Keratinocyte (primary cell): Measurements from ENCODE around the gene MCF2L2. TPM values are rescaled to one million over a fixed set of nuclear protein-coding genes. Genes with fewer than 3 reads are reported as not detected.

ENCODE experiments used
- DNase-seq: peaks from one replicate; pipeline ENCODE4 v3.0.0-alpha.2; 2011; ENCODE audit warnings: low read depth, missing footprints, low spot score
- FAIRE-seq: peaks from 2 replicates; lab custom pipeline; 2011; peaks lifted over from hg19 to GRCh38; lab: Jason Lieb, UNC
- H2AFZ ChIP-seq: 2 replicates; pipeline ENCODE4 v1.6.0; 2012; ENCODE audit warnings: low read length, control low read depth, inconsistent platforms; ENCODE audit not compliant: control insufficient read depth
- H3K27ac ChIP-seq: 2 replicates; pipeline ENCODE4 v1.5.1; 2011; ENCODE audit warnings: low read length; ENCODE audit not compliant: control insufficient read depth, insufficient read depth
- H3K27me3 ChIP-seq: 3 replicates; pipeline ENCODE4 v1.6.0; 2011; ENCODE audit warnings: low read length; ENCODE audit not compliant: control insufficient read depth, insufficient read depth; ENCODE audit errors: extremely low read depth
- H3K36me3 ChIP-seq, 2 experiments: 2 replicates in 1 of 2; 3 replicates in 1 of 2; pipeline ENCODE4 v1.5.1; 2011; ENCODE audit warnings: low read length in 2 of 2, mild to moderate bottlenecking in 1 of 2; ENCODE audit not compliant: control insufficient read depth in 2 of 2, insufficient read depth in 2 of 2; ENCODE audit errors: extremely low read depth in 1 of 2
- H3K4me1 ChIP-seq: 3 replicates; pipeline ENCODE4 v1.5.1; 2011; ENCODE audit warnings: low read length; ENCODE audit not compliant: control insufficient read depth, insufficient read depth; ENCODE audit errors: extremely low read depth
- H3K4me2 ChIP-seq: 3 replicates; pipeline ENCODE4 v1.6.0; 2011; ENCODE audit warnings: low read depth, low read length; ENCODE audit not compliant: control insufficient read depth, insufficient read depth; ENCODE audit errors: extremely low read depth
- H3K4me3 ChIP-seq, 3 experiments: fragments of 200-600 bp in 1 of 3; sonication (generic) in 1 of 3; 2 replicates in 2 of 3; 3 replicates in 1 of 3; pipeline ENCODE4 v1.5.1; 2011 to 2016; ENCODE audit warnings: low read length in 3 of 3, mild to moderate bottlenecking in 3 of 3, control low read depth in 2 of 3, inconsistent platforms in 1 of 3, low read depth in 1 of 3, mixed read lengths in 1 of 3, mixed run types in 1 of 3, moderate library complexity in 1 of 3; ENCODE audit not compliant: control insufficient read depth in 2 of 3, insufficient read depth in 2 of 3; ENCODE audit errors: extremely low read depth in 1 of 3
- H3K79me2 ChIP-seq: 2 replicates; pipeline ENCODE4 v1.6.0; 2012; ENCODE audit warnings: low read length; ENCODE audit not compliant: control insufficient read depth, insufficient read depth
- H3K9ac ChIP-seq: 3 replicates; pipeline ENCODE4 v1.6.0; 2011; ENCODE audit warnings: low read length; ENCODE audit not compliant: control insufficient read depth, insufficient read depth; ENCODE audit errors: extremely low read depth
- H3K9me1 ChIP-seq: 3 replicates; pipeline ENCODE4 v1.6.0; 2011; ENCODE audit warnings: low read length; ENCODE audit not compliant: control insufficient read depth, insufficient read depth; ENCODE audit errors: extremely low read depth
- H3K9me3 ChIP-seq: 2 replicates; pipeline ENCODE4 v1.5.1; 2012; ENCODE audit warnings: low read depth, low read length; ENCODE audit not compliant: control insufficient read depth
- H4K20me1 ChIP-seq: 3 replicates; pipeline ENCODE4 v1.6.0; 2011; ENCODE audit warnings: low read length; ENCODE audit not compliant: control insufficient read depth, insufficient read depth; ENCODE audit errors: extremely low read depth
- EZH2 ChIP-seq: IDR thresholded peaks from one replicate; pipeline ENCODE4 v1.6.1; 2012; ENCODE audit warnings: inconsistent platforms, mild to moderate bottlenecking, low read length, moderate library complexity
- dilution Hi-C: fragments of 300-500 bp; cut with MboI; formaldehyde crosslinking; loops from one replicate; pipeline ENCODE4 v1.7.0; 2020; ENCODE audit warnings: low sequenced_read_pairs; ENCODE audit not compliant: extremely low pct_ligation_motif_present
- polyA plus RNA-seq, 5 experiments: library from polyadenylated mRNA; depleted of rRNA in 3 of 5; stranded (reverse) in 3 of 5; stranded (forward) in 1 of 5; unstranded in 1 of 5; fragments of >200 nt; gene quantifications; 1 replicate in 1 of 5; 2 replicates in 3 of 5; 3 replicates in 1 of 5; pipeline versions ENCODE4 v1.2.1 to v1.2.3, GENCODE V29; 2011 to 2012; ENCODE audit warnings: missing spikeins in 2 of 5, low read depth in 1 of 5, low replicate concordance in 1 of 5
- TF ChIP-seq, protein P1 (sequence below), 3 experiments: IDR thresholded peaks in 1 of 3; conservative IDR thresholded peaks in 1 of 3; optimal IDR thresholded peaks in 1 of 3; 2 replicates in 2 of 3; 3 replicates in 1 of 3; pipeline versions ENCODE3 to v1.5.1; 2011; ENCODE audit warnings: low read length in 3 of 3, mild to moderate bottlenecking in 3 of 3, moderate library complexity in 2 of 3, control low read depth in 1 of 3, inconsistent platforms in 1 of 3; ENCODE audit not compliant: insufficient read depth in 2 of 3; ENCODE audit errors: extremely low read depth in 1 of 3

The MCF2L2 gene
- polyA plus RNA-seq, 1 donor (not counting 4 experiments of a cell fraction or from before 2014, with no cell fraction given), result 0.26 TPM

DNA sequence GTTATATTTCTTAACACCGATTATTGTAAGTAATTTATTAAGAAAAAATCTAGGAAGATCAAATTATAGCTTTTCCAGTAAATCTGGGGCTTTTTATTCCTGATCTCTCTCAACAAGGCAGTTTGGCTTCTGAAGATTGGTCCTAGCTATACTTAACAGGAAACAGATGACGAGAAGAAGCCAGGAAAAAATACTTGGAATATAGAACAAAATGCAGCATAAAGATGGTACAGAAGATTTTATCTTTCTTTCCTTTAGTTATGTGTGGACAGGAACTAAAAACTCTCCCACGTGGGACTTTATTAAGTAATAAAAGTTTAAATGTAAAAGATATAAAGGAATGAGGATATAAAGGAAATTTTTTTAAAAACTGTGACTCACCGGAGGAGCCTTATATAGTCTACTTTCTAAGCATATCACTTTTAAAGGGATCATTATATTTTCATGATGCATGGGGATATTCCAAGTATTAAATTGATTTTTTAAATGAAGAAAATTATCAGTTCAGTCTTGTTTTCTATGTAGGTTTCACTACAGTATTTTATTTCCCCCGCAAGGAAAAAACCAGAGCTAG lies 167.2 kb downstream of the MCF2L2 start:
- FAIRE-seq (no peak), DNase-seq (no peak)
- no peak for TF ChIP-seq EZH2
- peaks cover 2% of the 10 kb centered on the region for H4K20me1 ChIP-seq
- H3K27ac ChIP-seq, result peak overlapping the region; percentile 22
- no peak overlapping the region for H3K9ac ChIP-seq
- peak overlapping the region; percentile 43 for H3K4me2 ChIP-seq
- no peak overlapping the region for H3K4me3 ChIP-seq
- no peaks in the 10 kb centered on the region for H3K27me3 ChIP-seq
- H3K4me1 ChIP-seq, result peaks cover 70% of the 10 kb centered on the region
- no peaks in the 10 kb centered on the region for H3K9me1 ChIP-seq
- dilution Hi-C loops, result no loop called here
- H3K9me3 ChIP-seq, result no peaks in the 10 kb centered on the region
- no peak overlapping the region for H2AFZ ChIP-seq
- H3K79me2 ChIP-seq, result peaks cover 88% of the 10 kb centered on the region
- peaks cover 3 to 15% of the 10 kb centered on the region in 2 experiments for H3K36me3 ChIP-seq

DNA sequence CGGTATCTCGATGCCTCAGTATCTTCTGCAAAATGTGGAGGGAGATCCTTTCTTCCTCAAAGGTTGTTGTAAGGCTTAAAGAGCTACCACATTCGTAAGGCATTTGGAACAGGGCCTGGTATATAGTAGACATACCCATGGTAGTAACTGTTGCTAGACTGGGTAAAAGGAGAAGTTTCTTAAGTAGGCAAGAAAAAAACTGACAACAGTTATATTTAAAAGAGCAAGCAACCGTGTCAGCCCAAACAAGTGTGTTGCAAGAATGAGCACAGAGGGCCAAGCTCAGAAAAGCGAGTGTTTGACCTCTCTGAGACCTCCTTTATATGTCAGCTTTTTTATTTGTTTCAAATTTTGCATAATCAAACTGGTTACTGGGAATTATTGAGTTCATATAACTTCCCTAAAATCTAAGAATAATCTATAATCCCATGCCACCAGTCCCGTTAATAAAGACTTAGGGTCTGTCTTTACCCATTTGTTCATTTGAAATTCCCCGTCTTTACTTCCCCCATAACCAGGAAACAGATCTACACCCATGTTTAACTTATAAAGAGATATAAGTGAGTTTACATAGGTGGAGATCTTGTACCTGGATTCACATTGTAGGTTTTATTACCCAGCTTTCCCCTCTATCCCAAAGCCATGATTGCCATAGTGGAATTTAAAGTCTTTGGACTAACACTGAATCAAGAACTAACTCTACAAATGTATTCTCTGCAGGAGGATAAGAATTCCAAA lies 168.1 kb downstream of the MCF2L2 start:
- Histone ChIP-seq H3K9me3 (no peaks in the 10 kb centered on the region), H3K4me2 (peak overlapping the region; percentile 43), H4K20me1 (peaks cover 2% of the 10 kb centered on the region), H3K27me3 (no peaks in the 10 kb centered on the region), H3K9me1 (no peaks in the 10 kb centered on the region), H3K9ac (no peak overlapping the region), H3K36me3 (peaks cover 3 to 15% of the 10 kb centered on the region in 2 experiments), H3K4me1 (peaks cover 70% of the 10 kb centered on the region), H3K4me3 (no peak overlapping the region), H3K79me2 (peaks cover 96% of the 10 kb centered on the region), H3K27ac (peak overlapping the region; percentile 22), H2AFZ (no peak overlapping the region)
- FAIRE-seq (no peak), DNase-seq (no peak)
- dilution Hi-C loops, result no loop called here
- no peak for TF ChIP-seq EZH2
- TF ChIP-seq, protein P1, sequence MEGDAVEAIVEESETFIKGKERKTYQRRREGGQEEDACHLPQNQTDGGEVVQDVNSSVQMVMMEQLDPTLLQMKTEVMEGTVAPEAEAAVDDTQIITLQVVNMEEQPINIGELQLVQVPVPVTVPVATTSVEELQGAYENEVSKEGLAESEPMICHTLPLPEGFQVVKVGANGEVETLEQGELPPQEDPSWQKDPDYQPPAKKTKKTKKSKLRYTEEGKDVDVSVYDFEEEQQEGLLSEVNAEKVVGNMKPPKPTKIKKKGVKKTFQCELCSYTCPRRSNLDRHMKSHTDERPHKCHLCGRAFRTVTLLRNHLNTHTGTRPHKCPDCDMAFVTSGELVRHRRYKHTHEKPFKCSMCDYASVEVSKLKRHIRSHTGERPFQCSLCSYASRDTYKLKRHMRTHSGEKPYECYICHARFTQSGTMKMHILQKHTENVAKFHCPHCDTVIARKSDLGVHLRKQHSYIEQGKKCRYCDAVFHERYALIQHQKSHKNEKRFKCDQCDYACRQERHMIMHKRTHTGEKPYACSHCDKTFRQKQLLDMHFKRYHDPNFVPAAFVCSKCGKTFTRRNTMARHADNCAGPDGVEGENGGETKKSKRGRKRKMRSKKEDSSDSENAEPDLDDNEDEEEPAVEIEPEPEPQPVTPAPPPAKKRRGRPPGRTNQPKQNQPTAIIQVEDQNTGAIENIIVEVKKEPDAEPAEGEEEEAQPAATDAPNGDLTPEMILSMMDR (optimal IDR thresholded peaks at IDR 0.05 in 1 of 3, IDR thresholded peaks at IDR 0.05 in 1 of 3, conservative IDR thresholded peaks at IDR 0.05 in 1 of 3; ENCODE audit: extremely low read depth in 1 of 3, insufficient read depth in 2 of 3, low read length in 3 of 3), result no peak
